HCEC 1CT (cell line): Measurements from ENCODE around the gene ZMYND8.
"Not testable (repeated sequence)": the region's sequence is repeated elsewhere in the genome, so short reads cannot be mapped to it uniquely, and the experiment has no call there.

Experiments used
- DNase-seq: peaks from one replicate; pipeline ENCODE4 v3.0.0-alpha.2; 2017

Gene ZMYND8

GRCh38 chr20:47243532-47244305 lies 112.8 kb downstream of the ZMYND8 start:
- no peak for DNase-seq

- no peak for DNase-seq
These were observed 113.5 kb downstream of the ZMYND8 start for GRCh38 chr20:47243003-47243402.

DNA sequence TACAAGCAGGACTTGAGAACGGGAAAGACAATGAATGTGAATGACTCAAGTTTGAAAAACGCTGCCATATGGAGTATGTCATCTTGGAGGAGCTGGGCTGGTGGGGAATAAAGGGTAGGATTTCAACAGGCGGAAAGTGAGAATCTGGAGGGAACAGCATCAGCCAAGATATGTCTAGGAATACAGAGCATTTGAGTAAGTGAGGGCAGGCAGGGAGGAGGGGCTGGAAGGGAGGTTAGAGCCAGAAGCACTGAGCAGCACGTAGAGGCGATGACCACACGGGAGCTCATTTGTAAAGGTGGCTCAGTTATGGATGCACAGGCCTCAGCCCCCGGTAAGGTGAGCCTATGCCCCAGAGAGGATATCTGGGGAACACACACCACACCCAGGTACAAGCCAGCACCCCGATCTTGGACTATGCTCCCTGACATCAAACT lies 115.1 kb downstream of the ZMYND8 start:
- DNase-seq = peak; percentile 97

GRCh38 chr20:47240096-47240495 lies 116.4 kb downstream of the ZMYND8 start:
- DNase-seq = not testable (repeated sequence)

GRCh38 chr20:47239719-47240067 lies 116.8 kb downstream of the ZMYND8 start:
- DNase-seq = no peak

GRCh38 chr20:47238780-47239718 lies 117.5 kb downstream of the ZMYND8 start:
- DNase-seq = no peak

- DNase-seq = no peak
These were observed 118.8 kb downstream of the ZMYND8 start for GRCh38 chr20:47237715-47238114.

GRCh38 chr20:47236639-47236900 lies 119.9 kb downstream of the ZMYND8 start:
- no peak for DNase-seq

DNA sequence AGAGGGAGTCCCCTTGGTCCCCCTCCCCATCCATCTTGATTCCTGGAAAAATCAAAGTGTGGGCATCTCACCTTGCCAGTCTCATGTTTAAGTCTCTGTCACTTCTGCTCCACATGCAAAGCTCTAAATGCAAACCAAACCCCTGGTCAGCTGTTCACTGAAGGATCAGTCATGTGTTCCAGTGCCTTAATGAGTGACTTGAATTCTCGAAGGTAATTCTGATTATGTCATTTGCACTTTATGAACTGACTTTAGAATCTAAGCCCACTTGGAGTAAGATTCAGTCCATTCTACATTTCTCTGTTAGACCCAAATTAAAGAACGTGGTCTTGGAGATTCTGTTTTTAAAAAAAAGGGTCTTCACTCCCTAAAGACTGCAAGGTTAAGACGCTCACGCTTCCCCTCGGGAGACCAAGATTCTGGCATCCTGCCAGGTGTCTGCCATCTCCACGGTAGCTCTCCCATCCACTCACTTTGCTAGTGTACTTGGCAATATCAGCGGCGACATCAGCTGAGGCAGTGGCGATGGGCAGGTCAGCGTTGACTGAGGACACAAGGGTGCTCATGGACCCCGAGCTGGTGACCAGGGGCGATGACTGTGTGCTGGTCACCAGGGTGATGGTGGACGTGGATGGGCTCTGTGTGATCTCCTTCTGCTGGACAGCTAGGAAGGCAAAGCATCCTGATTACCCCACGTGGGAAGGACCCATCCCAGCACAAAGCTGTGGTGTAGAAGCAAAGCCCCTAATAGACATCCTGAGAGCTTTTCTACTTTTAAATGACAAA lies 120.5 kb downstream of the ZMYND8 start:
- DNase-seq = no peak

- no peak for DNase-seq
These were observed 121.4 kb downstream of the ZMYND8 start for GRCh38 chr20:47235111-47235510.

- DNase-seq = no peak
These were observed 122.9 kb downstream of the ZMYND8 start for GRCh38 chr20:47233333-47234188.

DNA sequence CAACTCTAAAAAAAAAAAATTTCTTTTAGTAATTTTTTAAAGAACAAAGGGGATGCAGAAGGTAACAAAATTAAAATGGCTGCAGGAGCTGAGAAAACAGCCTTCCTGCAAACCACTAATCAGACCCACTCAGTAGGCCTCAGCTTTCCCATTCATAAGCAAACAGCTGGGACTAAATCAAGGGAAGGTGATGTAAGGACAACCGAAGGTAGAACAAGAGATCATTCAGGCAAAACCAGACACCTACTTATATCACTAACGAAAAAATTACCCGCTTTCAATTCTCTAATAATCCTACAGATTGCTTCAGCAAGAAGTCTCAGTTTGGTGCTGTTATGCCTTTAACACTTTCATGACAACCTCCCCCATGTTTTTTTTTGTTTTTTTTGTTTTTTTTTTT lies 124.0 kb downstream of the ZMYND8 start:
- no peak for DNase-seq

DNA sequence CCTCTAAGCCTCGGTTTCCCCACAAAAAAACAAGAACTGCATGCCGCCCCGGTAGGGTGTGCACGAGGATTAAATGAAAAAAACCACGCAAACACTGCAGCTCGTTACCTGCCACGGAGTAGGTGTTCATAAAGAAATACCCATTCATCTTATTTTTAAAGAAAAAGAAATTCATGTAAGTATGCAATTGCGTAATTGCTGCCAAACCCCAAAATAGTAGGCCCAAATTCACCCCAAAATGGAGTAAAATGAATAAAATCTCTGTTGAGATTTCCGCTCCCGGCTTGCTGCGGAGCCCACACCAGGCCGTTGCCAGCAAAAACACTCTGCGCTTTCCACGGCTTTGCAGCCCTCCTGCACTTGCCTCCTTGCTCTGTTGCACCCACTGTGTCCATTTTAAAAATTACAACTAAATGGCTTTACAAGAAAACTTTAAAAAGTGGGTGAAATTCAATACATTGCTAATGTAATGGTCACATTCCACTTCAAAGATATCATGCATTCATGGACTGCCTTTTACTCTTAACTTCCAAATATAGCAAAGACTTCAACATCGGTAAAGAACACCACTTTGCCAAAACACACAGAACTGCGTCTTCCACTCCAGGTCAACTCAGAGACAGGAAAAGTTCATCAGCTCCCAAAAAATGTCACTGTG lies 125.0 kb downstream of the ZMYND8 start:
- peak; percentile 39 for DNase-seq

- no peak for DNase-seq
These were observed 125.7 kb downstream of the ZMYND8 start for GRCh38 chr20:47230811-47231256.

GRCh38 chr20:47228654-47229053 lies 127.8 kb downstream of the ZMYND8 start:
- no peak for DNase-seq

- no peak for DNase-seq
These were observed 128.9 kb downstream of the ZMYND8 start for GRCh38 chr20:47227576-47227975.

DNA sequence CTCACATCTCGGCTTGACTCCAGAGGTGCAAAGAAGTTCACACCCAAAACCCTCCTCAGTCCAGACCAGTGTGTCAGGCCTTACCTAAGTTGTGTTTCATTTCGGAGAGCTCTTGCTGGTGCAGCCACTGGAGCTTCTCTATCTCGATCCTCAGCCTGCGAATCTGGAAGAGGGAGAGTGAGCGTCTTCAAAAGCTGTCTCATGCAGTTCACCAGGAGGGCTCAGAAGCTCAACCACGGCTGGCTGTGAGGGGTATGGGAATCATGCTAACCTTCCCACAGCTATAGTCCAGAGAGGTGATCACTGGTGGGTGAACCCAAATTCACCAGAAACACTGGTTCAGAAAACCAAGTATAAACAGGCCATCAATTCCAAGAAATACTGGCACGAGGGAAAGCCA lies 129.4 kb downstream of the ZMYND8 start:
- DNase-seq = no peak

GRCh38 chr20:47225458-47225857 lies 131.0 kb downstream of the ZMYND8 start:
- DNase-seq = no peak

GRCh38 chr20:47224857-47225256 lies 131.6 kb downstream of the ZMYND8 start:
- no peak for DNase-seq

- no peak for DNase-seq
These were observed 132.2 kb downstream of the ZMYND8 start for GRCh38 chr20:47224300-47224791.

- DNase-seq = no peak
These were observed 132.6 kb downstream of the ZMYND8 start for GRCh38 chr20:47223896-47224295.
